SK-N-SH (cell line): Measurements from ENCODE around the gene STARD8. TPM values are rescaled to one million over a fixed set of nuclear protein-coding genes. Genes with fewer than 3 reads are reported as not detected.

Experiments
- CTCF ChIA-PET: fragments of 300-600, 350-600 bp; formaldehyde crosslinking; extraction: SDS; loops from one replicate; lab custom pipeline; 2021; lab: Yijun Ruan, JAX
- POLR2A ChIA-PET: fragments of 350-600 bp; sonication (Branson Sonifier 250); formaldehyde crosslinking; extraction: SDS; loops from one replicate; lab custom pipeline; 2020; ENCODE audit warnings: antibody characterized with exemption, inconsistent platforms; lab: Yijun Ruan, JAX
- DNase-seq: peaks from one replicate; pipeline ENCODE4 v3.0.0; 2012
- H2AFZ ChIP-seq: fragments of 200-600 bp; sonication (generic); 2 replicates; pipeline ENCODE4 v1.8.1; 2016; ENCODE audit warnings: antibody characterized with exemption, mild to moderate bottlenecking, low read depth
- H3F3A ChIP-seq: fragments of 200-600 bp; sonication (generic); replicated peaks from 2 replicates; pipeline ENCODE3; 2016; ENCODE audit warnings: antibody characterized with exemption, mild to moderate bottlenecking; ENCODE audit not compliant: insufficient read depth
- H3K27ac ChIP-seq, 2 experiments: fragments of 200-500 bp in 1 of 2; fragments of 200-600 bp in 1 of 2; sonication (Bioruptor generic) in 1 of 2; sonication (generic), shearing (Covaris generic) in 1 of 2; 2 replicates each; pipeline versions ENCODE4 v1.5.1 to v1.6.1; 2014 to 2016; ENCODE audit warnings: low read depth in 2 of 2, inconsistent platforms in 1 of 2, low read length in 1 of 2, mild to moderate bottlenecking in 1 of 2, mixed read lengths in 1 of 2
- H3K27me3 ChIP-seq: fragments of 200-600 bp; sonication (generic), shearing (Covaris generic); 2 replicates; pipeline ENCODE4 v1.6.1; 2016; ENCODE audit warnings: mixed run types; ENCODE audit not compliant: insufficient read depth
- H3K36me3 ChIP-seq, 2 experiments: fragments of 200-500 bp in 1 of 2; fragments of 200-600 bp in 1 of 2; sonication (Bioruptor generic) in 1 of 2; sonication (generic) in 1 of 2; replicated peaks in 1 of 2; 2 replicates each; pipeline versions ENCODE3 to v1.5.1; 2014 to 2016; ENCODE audit warnings: low read length in 1 of 2, mild to moderate bottlenecking in 1 of 2; ENCODE audit not compliant: insufficient read depth in 2 of 2, control insufficient read depth in 1 of 2
- H3K4me1 ChIP-seq, 2 experiments: fragments of 200-500 bp in 1 of 2; fragments of 200-600 bp in 1 of 2; sonication (Bioruptor generic) in 1 of 2; sonication (generic), shearing (Covaris generic) in 1 of 2; 2 replicates each; pipeline versions ENCODE4 v1.5.1 to v1.6.1; 2014 to 2016; ENCODE audit warnings: low read depth in 1 of 2, low read length in 1 of 2, mixed run types in 1 of 2; ENCODE audit not compliant: insufficient read depth in 2 of 2, control insufficient read depth in 1 of 2
- H3K4me2 ChIP-seq: fragments of 200-600 bp; sonication (generic), shearing (Covaris generic); 2 replicates; pipeline ENCODE4 v1.6.1; 2017; ENCODE audit warnings: mixed run types
- H3K4me3 ChIP-seq, 2 experiments: fragments of 200-500 bp in 1 of 2; fragments of 200-600 bp in 1 of 2; sonication (Bioruptor generic) in 1 of 2; sonication (generic), shearing (Covaris generic) in 1 of 2; 2 replicates each; pipeline versions ENCODE4 v1.5.1 to v1.8.1; 2014 to 2016; ENCODE audit warnings: low read depth in 2 of 2, inconsistent platforms in 1 of 2, low read length in 1 of 2, mild to moderate bottlenecking in 1 of 2, mixed read lengths in 1 of 2, moderate library complexity in 1 of 2
- H3K79me2 ChIP-seq: fragments of 200-600 bp; sonication (generic); 2 replicates; pipeline ENCODE4 v1.8.1; 2017; ENCODE audit warnings: mild to moderate bottlenecking; ENCODE audit not compliant: insufficient read depth
- H3K9ac ChIP-seq: fragments of 200-600 bp; sonication (generic); 2 replicates; pipeline ENCODE4 v1.6.1; 2017; ENCODE audit warnings: mixed run types
- H3K9me2 ChIP-seq: fragments of 200-600 bp; sonication (generic); 2 replicates; pipeline ENCODE4 v1.6.1; 2017; ENCODE audit warnings: mixed run types
- H3K9me3 ChIP-seq: fragments of 200-600 bp; sonication (generic); 2 replicates; pipeline ENCODE4 v1.6.1; 2017; ENCODE audit warnings: mixed run types, mild to moderate bottlenecking, moderate library complexity
- H4K20me1 ChIP-seq: fragments of 200-600 bp; sonication (generic); 2 replicates; pipeline ENCODE4 v1.6.1; 2017; ENCODE audit warnings: mild to moderate bottlenecking, mixed run types; ENCODE audit not compliant: insufficient read depth
- GABPA ChIP-seq: IDR thresholded peaks from 2 replicates; pipeline ENCODE4 v1.4.0; 2012; ENCODE audit warnings: low read depth, mild to moderate bottlenecking
- JUND ChIP-seq: IDR thresholded peaks from 2 replicates; pipeline ENCODE4 v1.4.0; 2012
- MEF2A ChIP-seq: IDR thresholded peaks from 2 replicates; pipeline ENCODE4 v1.4.0; 2012; ENCODE audit warnings: low read depth, borderline replicate concordance
- NFIC ChIP-seq: IDR thresholded peaks from 2 replicates; pipeline ENCODE4 v1.4.0; 2012; ENCODE audit warnings: borderline replicate concordance
- RAD21 ChIP-seq: IDR thresholded peaks from 2 replicates; pipeline ENCODE4 v1.6.1; 2012; ENCODE audit warnings: mild to moderate bottlenecking, low read length
- RXRA ChIP-seq: IDR thresholded peaks from 2 replicates; pipeline ENCODE4 v1.4.0; 2012; ENCODE audit warnings: low read depth, mild to moderate bottlenecking, borderline replicate concordance
- SMC3 ChIP-seq: IDR thresholded peaks from 2 replicates; pipeline ENCODE4 v1.6.1; 2012; ENCODE audit warnings: low read depth, low read length, improper control_type of control experiment
- TAF1 ChIP-seq: IDR thresholded peaks from 2 replicates; pipeline ENCODE4 v1.6.1; 2012; ENCODE audit warnings: low read depth, mild to moderate bottlenecking, low read length, moderate library complexity, borderline replicate concordance
- TCF12 ChIP-seq: IDR thresholded peaks from 2 replicates; pipeline ENCODE4 v1.4.0; 2012
- TEAD4 ChIP-seq: IDR thresholded peaks from 2 replicates; pipeline ENCODE4 v1.4.0; 2012; ENCODE audit warnings: mild to moderate bottlenecking, borderline replicate concordance; ENCODE audit not compliant: insufficient read depth
- WGBS: methylation state at CpG from one replicate; pipeline ENCODE4 v1.1.6; 2017; ENCODE audit warnings: low lambda C conversion rate; 5-methylcytosine and 5-hydroxymethylcytosine counted together
- polyA plus RNA-seq, 3 experiments: library from polyadenylated mRNA; depleted of rRNA; stranded (reverse); fragments of >200 nt; gene quantifications; 2 replicates each; pipeline ENCODE4 v1.2.3, GENCODE V29; 2012
- TF ChIP-seq, protein P1 (sequence below): IDR thresholded peaks from 2 replicates; pipeline ENCODE4; 2012

The STARD8 gene
- polyA plus RNA-seq, 1 of the 3 experiments (the other 2 are of a cell fraction), result 2.6 TPM

DNA sequence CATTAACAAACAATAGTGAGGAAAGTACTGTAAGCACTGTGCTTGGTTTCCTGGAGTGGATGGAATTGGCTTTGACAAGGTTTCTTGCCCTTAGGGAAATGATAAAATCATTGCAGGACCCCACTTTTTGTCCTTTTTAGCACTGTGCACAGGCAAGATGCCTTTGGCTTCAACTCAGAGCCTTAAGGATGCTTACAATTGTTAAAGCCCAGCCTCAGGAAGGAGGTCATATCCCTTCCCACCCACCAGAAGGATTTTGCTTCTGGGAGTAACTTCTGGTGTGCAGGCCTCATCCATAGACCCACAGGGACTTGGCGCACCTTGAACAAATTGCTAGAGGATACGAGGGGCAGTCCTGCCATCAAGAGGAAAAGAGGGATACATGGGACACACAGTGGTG is 44.5 kb downstream of the STARD8 start:
- ChIA-PET CTCF (no interaction called here), POLR2A (no interaction called here)
- H3K9me2 ChIP-seq, result no peaks in the 10 kb centered on the region
- no peaks in the 10 kb centered on the region; a peak in 1 of 4 replicates for H3K4me1 ChIP-seq
- no peaks in the 10 kb centered on the region for H4K20me1 ChIP-seq
- TF ChIP-seq GABPA (no peak), TEAD4 (no peak), TAF1 (no peak), MEF2A (no peak), SMC3 (no peak), RXRA (no peak), RAD21 (no peak)
- H3K9me3 ChIP-seq, result no peaks in the 10 kb centered on the region
- H3K36me3 ChIP-seq, result no peaks in the 10 kb centered on the region
- H3K27me3 ChIP-seq, result peaks cover 7% of the 10 kb centered on the region; the same call in 1 of the 2 replicates
- no peak for DNase-seq
- H3K9ac ChIP-seq, result no peak overlapping the region
- H3K79me2 ChIP-seq, result peaks cover 8% of the 10 kb centered on the region; the same call in 1 of the 2 replicates
- H2AFZ ChIP-seq, result no peak overlapping the region
- H3K4me3 ChIP-seq, result no peak overlapping the region
- WGBS, result 36% methylated on average over 2 of the region's 2 CpGs
- peaks cover 19% of the 10 kb centered on the region for H3F3A ChIP-seq
- no peak overlapping the region for H3K27ac ChIP-seq
- H3K4me2 ChIP-seq, result no peak overlapping the region

DNA sequence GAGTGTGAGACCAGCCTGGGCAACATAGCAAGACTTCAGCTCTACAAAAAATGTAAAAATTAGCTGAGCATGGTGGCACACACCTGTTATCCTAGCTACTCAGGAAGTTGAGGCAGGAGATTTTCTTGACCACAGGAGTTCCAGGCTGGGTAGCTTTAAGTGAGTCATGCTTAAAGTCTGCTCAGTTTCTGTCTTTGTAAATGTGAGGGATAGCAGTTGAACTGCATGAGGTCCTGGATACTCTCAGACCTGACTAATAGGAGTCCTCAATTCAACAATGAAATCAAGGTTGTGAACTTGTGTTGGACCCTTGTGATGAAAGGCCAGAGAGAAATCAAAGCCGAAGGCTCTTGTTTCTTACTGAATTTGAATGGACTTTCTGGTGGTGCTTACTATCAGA is 45.2 kb downstream of the STARD8 start:
- no peaks in the 10 kb centered on the region for H3K9me2 ChIP-seq
- POLR2A ChIA-PET, result no interaction called here
- H3K4me3 ChIP-seq, result no peak overlapping the region
- peaks cover 19% of the 10 kb centered on the region for H3F3A ChIP-seq
- H3K4me1 ChIP-seq, result no peaks in the 10 kb centered on the region; a peak in 1 of 4 replicates
- peaks cover 7% of the 10 kb centered on the region; the same call in 1 of the 2 replicates for H3K27me3 ChIP-seq
- no peak overlapping the region for H3K9ac ChIP-seq
- H2AFZ ChIP-seq, result 0 out of 2 replicates have a peak overlapping the region, but pooled peaks have one; percentile 78
- WGBS, result 35% methylated on average over 1 of the region's 1 CpG
- H3K36me3 ChIP-seq, result no peaks in the 10 kb centered on the region
- DNase-seq, result no peak
- TF ChIP-seq TCF12 (peak; percentile 61; the same call in 1 of the 2 replicates), JUND (0 out of 2 replicates have a peak, but pooled peaks have one; percentile 14), NFIC (no peak)
- TF ChIP-seq, protein P1, sequence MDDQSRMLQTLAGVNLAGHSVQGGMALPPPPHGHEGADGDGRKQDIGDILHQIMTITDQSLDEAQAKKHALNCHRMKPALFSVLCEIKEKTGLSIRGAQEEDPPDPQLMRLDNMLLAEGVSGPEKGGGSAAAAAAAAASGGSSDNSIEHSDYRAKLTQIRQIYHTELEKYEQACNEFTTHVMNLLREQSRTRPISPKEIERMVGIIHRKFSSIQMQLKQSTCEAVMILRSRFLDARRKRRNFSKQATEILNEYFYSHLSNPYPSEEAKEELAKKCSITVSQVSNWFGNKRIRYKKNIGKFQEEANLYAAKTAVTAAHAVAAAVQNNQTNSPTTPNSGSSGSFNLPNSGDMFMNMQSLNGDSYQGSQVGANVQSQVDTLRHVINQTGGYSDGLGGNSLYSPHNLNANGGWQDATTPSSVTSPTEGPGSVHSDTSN, result peak; percentile 19; the same call in 1 of the 2 replicates
- no peak overlapping the region for H3K27ac ChIP-seq
- peak overlapping the region; percentile 84; the same call in 1 of the 2 replicates for H3K4me2 ChIP-seq
- H4K20me1 ChIP-seq, result no peaks in the 10 kb centered on the region
- CTCF ChIA-PET, result interaction anchor here (1.1 to 4.0 kb wide), 2 partner anchors 17 to 21 kb away, joined by 3 to 18 read pairs; no protein-coding TSS in a partner anchor
- H3K9me3 ChIP-seq, result no peaks in the 10 kb centered on the region
- H3K79me2 ChIP-seq, result peaks cover 8% of the 10 kb centered on the region; the same call in 1 of the 2 replicates
